Subcutaneous abdominal adipose tissue (tissue), 5 donors: ENCODE data around the gene LNPEP.

Experiments used
- H3K27ac ChIP-seq: one replicate; pipeline ENCODE4 v1.7.0; 2013; ENCODE audit warnings: low read depth, mild to moderate bottlenecking, inconsistent platforms, low read length, moderate library complexity
- H3K27me3 ChIP-seq, 5 donors: one replicate each; pipeline ENCODE4 v1.7.0; 2013; ENCODE audit warnings: low read length in 5 of 5, inconsistent platforms in 1 of 5; ENCODE audit not compliant: control insufficient read depth in 5 of 5, insufficient read depth in 4 of 5
- H3K36me3 ChIP-seq, 5 donors: one replicate each; pipeline ENCODE4 v1.7.0; 2013; ENCODE audit warnings: low read length in 5 of 5; ENCODE audit not compliant: control insufficient read depth in 5 of 5, insufficient read depth in 5 of 5
- H3K4me1 ChIP-seq, 5 donors: one replicate each; pipeline ENCODE4 v1.7.0; 2013; ENCODE audit warnings: low read length in 5 of 5, mild to moderate bottlenecking in 3 of 5, moderate library complexity in 1 of 5; ENCODE audit not compliant: control insufficient read depth in 5 of 5, insufficient read depth in 5 of 5
- H3K4me3 ChIP-seq, 5 donors: one replicate each; pipeline ENCODE4 v1.7.0; 2013; ENCODE audit warnings: low read length in 5 of 5, low read depth in 1 of 5
- H3K9ac ChIP-seq, 5 donors: one replicate each; pipeline ENCODE4 v1.7.0; 2013; ENCODE audit warnings: low read length in 5 of 5, mild to moderate bottlenecking in 4 of 5, moderate library complexity in 3 of 5
- H3K9me3 ChIP-seq, 5 donors: one replicate each; pipeline ENCODE4 v1.7.0; 2013; ENCODE audit warnings: low read length in 5 of 5; ENCODE audit not compliant: control insufficient read depth in 5 of 5
- donor health status: healthy.
- donor health status: healthy.
- donor health status: healthy.
- donor health status: healthy.
- donor health status: healthy.

LNPEP gene

DNA sequence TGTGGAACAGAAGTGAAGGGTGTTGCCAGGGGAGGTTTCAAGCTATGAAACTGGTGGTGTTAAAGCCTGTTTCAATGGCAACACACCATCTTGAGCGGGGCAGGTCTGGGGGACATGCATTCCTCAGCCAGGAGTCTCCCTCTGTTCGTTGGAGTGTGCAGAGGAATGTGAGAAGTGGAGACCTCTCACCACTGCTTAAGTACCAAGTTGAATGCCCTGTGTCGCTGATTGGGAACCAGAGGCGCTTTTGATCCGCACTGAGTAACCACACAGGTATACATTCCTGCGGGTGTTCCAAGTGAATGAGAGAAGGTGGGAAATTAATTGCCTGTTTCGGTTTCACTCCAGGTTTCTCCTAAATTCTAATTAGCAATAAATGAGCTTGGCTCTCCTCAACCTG is 107.1 kb downstream of the LNPEP start:
- Histone ChIP-seq H3K4me1 (peaks cover 0 to 8% (median 0%) of the 10 kb centered on the region in 5 donors), H3K9me3 (no peaks in the 10 kb centered on the region), H3K27ac (no peak overlapping the region), H3K4me3 (no peak overlapping the region), H3K36me3 (peaks cover 0 to 1% (median under 1%) of the 10 kb centered on the region in 5 donors), H3K9ac (no peak overlapping the region), H3K27me3 (no peaks in the 10 kb centered on the region)

DNA sequence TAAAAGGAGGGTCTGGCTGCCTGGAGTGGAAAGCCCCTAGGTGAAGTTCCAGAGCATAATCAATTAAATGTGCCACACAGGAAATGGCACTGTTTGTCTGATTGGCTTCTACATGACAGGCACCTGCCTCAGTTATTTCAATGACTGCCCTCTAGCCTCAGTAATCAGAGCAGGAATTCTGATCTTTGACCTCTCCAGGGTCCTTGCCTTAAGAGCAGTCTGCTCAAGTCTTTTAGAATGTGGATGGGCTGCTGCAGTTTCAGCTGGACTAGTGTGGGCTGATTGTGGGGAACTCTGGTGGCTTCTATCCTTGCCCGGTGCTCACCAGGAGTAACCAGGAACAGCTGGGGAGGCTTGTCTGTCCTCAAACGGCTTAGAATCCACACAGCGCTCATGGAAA is 107.6 kb downstream of the LNPEP start:
- Histone ChIP-seq H3K27ac (no peak overlapping the region), H3K4me3 (no peak overlapping the region), H3K9me3 (no peaks in the 10 kb centered on the region), H3K9ac (no peak overlapping the region), H3K27me3 (no peaks in the 10 kb centered on the region), H3K4me1 (peaks cover 0 to 8% (median 0%) of the 10 kb centered on the region in 5 donors), H3K36me3 (no peaks in the 10 kb centered on the region)

DNA sequence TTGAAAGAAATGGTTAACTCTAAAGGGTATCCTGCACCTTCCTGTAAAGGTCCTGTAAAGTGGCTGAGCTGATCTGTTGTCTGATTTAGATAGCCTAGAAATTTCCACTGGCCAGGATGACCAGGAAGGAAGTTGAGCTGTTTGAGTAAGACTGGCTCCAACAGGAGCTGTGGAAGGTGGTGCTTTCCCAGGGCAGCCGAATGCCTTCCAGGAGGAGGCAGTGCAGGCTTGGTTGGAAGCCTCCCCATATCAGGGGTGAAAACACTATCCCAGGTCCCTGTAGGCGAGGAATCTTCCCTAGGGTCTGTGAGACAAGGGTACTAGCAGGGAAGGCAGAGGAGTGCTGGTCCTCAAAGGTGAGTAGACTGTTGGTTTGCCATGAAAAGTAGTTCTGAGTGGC is 108.2 kb downstream of the LNPEP start:
- H3K36me3 ChIP-seq = no peaks in the 10 kb centered on the region
- H3K4me1 ChIP-seq = peaks cover 0 to 8% (median 0%) of the 10 kb centered on the region in 5 donors
- no peaks in the 10 kb centered on the region for H3K27me3 ChIP-seq
- no peaks in the 10 kb centered on the region for H3K9me3 ChIP-seq
- H3K27ac ChIP-seq = no peak overlapping the region
- no peak overlapping the region for H3K9ac ChIP-seq
- H3K4me3 ChIP-seq = no peak overlapping the region

DNA sequence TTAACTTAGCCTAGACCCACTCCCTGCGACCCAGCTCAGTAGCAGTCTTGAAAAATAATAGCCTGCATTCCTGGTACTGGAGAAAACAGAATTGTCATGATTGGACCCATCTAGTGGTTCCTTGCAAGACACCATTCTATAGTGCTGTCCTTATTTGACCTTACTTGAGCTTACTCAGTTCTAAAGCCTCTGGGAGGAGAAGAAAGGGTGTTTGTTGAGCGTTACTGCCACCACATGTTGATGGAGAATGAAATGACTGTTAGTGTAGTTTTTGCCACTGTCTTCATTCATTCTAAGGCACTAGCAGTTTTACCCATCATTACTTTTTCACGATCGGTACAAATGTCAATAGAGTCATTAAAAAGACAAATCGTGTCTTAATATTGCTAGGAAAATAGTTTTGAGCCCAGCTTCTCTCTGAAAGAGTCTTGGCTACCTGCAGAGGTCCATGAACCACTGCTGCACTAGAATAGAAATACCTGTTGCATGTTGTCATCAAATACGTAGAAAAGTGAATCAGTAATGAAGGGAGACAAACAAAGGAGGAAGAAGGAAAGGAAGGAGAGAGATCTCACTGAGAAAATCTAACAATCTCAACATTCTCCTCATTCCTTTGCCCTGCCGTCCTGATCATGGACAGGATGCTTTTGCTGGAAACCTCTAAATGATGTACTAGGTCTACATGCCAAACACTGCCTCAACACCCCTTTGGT is 110.5 kb downstream of the LNPEP start:
- H3K27ac ChIP-seq = no peak overlapping the region
- H3K4me1 ChIP-seq = peaks cover 0 to 8% (median 0%) of the 10 kb centered on the region in 5 donors
- no peak overlapping the region for H3K9ac ChIP-seq
- H3K9me3 ChIP-seq = no peaks in the 10 kb centered on the region
- no peaks in the 10 kb centered on the region for H3K36me3 ChIP-seq
- H3K4me3 ChIP-seq = no peak overlapping the region
- no peaks in the 10 kb centered on the region for H3K27me3 ChIP-seq

DNA sequence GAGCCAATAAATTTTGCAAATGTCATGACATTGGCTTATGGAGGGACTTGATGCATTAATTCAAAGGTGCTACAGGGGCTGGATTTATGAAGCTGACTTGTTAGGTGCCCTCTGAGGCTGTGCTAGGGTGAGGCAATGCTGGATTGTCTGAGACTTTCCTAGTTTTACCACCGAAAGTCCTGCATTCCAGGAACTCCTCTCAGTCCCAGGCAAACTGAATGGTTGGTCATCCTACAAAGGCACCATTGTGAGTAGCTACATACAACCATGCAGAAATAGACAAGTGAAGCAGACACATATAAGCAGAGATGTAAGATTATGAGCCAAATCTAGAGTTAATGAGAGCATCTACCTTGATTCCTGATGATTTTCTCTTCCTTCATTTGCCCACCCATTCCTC is 111.2 kb downstream of the LNPEP start:
- Histone ChIP-seq H3K4me3 (no peak overlapping the region), H3K9ac (no peak overlapping the region), H3K27ac (no peak overlapping the region), H3K27me3 (no peaks in the 10 kb centered on the region), H3K9me3 (no peaks in the 10 kb centered on the region), H3K4me1 (peaks cover 0 to 8% (median 0%) of the 10 kb centered on the region in 5 donors), H3K36me3 (no peaks in the 10 kb centered on the region)

DNA sequence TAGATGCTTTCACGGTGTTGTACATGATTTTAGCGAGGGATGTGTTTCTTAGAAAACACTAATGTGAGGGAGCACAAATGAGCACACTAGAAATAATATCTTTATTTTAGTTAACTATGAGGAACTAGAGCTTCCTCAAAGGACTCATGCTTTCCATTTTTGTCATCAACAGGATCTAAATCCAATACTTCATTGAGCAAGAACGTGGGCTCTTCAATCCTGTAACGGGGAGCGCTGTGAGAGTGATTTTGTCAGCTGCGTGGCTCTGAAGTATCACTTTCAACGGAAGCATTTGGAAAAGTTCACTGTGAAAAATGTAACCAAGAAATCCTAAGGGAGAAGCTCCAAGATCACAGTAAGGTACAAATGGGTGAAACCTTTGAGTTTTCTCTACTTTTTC is 113.3 kb downstream of the LNPEP start:
- Histone ChIP-seq H3K27ac (no peak overlapping the region), H3K4me3 (no peak overlapping the region)

DNA sequence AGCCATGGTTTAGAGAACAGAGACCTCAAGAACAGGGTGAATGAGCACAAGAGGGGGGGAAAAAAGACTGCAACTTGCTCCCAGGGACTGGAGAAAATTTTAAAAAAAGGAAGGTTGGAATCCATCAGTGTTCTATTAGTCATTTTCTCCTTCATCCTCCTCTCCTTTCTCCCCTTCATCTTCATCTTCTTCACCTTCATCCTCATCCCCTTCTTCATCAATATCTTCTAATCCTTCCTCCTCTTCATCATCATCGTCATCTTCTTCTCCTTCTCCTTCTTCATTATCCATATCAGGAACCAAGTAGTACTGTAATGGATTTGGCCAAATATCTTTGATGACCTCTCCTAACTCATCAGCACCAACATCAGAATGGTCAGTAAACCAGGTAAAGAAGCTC is 120.4 kb downstream of the LNPEP start:
- Histone ChIP-seq H3K36me3 (no peaks in the 10 kb centered on the region), H3K9me3 (peaks cover 0 to 7% (median 0%) of the 10 kb centered on the region in 5 donors), H3K27ac (no peak overlapping the region), H3K9ac (no peak overlapping the region), H3K27me3 (no peaks in the 10 kb centered on the region), H3K4me3 (no peak overlapping the region), H3K4me1 (no peaks in the 10 kb centered on the region)

More for the DNA sequence above, 113.3 kb downstream of the LNPEP start:
- Histone ChIP-seq H3K4me1 (peaks cover 0 to under 1% (median 0%) of the 10 kb centered on the region in 5 donors), H3K36me3 (no peaks in the 10 kb centered on the region), H3K9ac (no peak overlapping the region), H3K27me3 (no peaks in the 10 kb centered on the region), H3K9me3 (no peaks in the 10 kb centered on the region)

DNA sequence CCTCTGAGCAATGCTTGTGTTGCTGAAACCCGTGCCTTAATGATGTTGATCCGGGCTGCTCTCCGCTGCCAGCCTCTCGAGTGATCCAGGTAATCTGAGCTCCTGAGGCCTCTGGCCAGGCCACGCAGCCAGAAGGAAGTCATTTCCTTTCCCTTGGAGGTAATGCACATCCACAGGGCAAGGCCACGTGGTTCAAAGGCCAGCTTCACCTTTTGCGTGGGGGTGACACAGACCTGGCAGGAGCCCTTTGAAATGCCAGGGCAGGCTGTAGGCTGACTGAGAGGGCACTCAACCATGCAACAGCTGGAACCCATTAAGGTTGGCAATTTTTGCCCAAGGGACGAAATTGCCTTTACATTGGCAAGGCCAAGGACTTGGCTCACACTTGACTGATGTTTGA is 126.2 kb downstream of the LNPEP start:
- Histone ChIP-seq H3K27ac (no peak overlapping the region), H3K27me3 (no peaks in the 10 kb centered on the region), H3K9me3 (peaks cover 0 to 7% (median 0%) of the 10 kb centered on the region in 5 donors), H3K36me3 (no peaks in the 10 kb centered on the region), H3K9ac (no peak overlapping the region), H3K4me3 (no peak overlapping the region), H3K4me1 (no peaks in the 10 kb centered on the region)

DNA sequence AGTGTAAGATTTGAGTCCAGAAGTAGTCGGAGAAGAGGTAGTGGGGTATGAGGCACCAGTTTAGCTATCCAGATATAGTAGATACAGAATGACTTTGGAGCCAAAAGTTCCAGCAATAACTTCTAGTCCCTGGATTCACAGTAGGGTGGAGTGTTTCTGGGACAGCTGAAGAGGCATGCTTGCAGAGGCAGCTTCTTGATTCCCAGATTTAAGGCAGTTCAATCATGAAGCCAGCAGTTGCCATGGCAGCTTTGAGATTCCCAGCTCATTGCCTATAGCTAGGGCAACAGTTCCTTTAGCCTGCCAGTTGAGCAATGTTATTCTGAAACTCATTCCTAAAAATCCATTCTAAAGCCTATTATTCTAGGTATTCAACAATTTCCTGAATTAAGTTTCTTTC is 127.4 kb downstream of the LNPEP start:
- no peak overlapping the region for H3K4me3 ChIP-seq
- H3K27ac ChIP-seq = no peak overlapping the region
- H3K9ac ChIP-seq = no peak overlapping the region
- H3K27me3 ChIP-seq = no peaks in the 10 kb centered on the region
- H3K4me1 ChIP-seq = no peaks in the 10 kb centered on the region
- H3K9me3 ChIP-seq = peaks cover 0 to 7% (median 0%) of the 10 kb centered on the region in 5 donors
- no peaks in the 10 kb centered on the region for H3K36me3 ChIP-seq

DNA sequence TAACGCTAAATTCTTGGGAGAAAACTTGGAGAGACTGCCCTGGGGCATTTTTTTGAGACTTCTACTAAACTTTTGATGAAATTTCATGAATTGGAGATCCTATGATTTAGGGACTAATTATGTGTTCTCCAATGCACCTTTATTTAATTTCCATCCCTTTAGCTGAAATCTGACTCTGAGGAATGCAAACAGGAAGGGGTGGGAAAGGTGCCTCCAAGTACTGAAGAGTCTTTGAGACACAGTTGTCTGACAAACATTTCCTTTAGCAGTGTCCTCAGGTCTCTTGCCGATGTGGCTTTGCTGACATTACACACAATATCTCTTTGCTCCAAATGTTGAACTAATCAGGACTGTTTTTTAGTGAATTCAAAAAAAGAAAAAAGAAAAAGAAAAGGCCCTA is 129.6 kb downstream of the LNPEP start:
- Histone ChIP-seq H3K4me3 (no peak overlapping the region), H3K9ac (no peak overlapping the region)

More for the DNA sequence above, 129.6 kb downstream of the LNPEP start:
- no peak overlapping the region for H3K27ac ChIP-seq
- H3K9me3 ChIP-seq = no peaks in the 10 kb centered on the region
- no peaks in the 10 kb centered on the region for H3K36me3 ChIP-seq
- no peaks in the 10 kb centered on the region for H3K27me3 ChIP-seq
- H3K4me1 ChIP-seq = no peaks in the 10 kb centered on the region
